HG03378 (cell line): ENCODE results near the gene ONECUT1.
A peak's percentile ranks its signal among the peaks of the same experiment; 100 is the strongest.
"Not testable (repeated sequence)": the region's sequence is repeated elsewhere in the genome, so short reads cannot be mapped to it uniquely, and the experiment has no call there.

Experiments
- ATAC-seq: cut with Tn5 transposase; IDR thresholded peaks from one replicate; pipeline ENCODE4 v1.9.1; 2021; ENCODE audit warnings: mild to moderate bottlenecking, moderate library complexity; ENCODE audit not compliant: unreplicated experiment

The ONECUT1 gene

GRCh38 chr15:52790169-52790708, at the start of gene ONECUT1:
Gene ONECUT1 (minus strand): TSS chr15:52790336. CDS start chr15:52789884, 452 bp downstream.
- peak; percentile 69 for ATAC-seq

DNA sequence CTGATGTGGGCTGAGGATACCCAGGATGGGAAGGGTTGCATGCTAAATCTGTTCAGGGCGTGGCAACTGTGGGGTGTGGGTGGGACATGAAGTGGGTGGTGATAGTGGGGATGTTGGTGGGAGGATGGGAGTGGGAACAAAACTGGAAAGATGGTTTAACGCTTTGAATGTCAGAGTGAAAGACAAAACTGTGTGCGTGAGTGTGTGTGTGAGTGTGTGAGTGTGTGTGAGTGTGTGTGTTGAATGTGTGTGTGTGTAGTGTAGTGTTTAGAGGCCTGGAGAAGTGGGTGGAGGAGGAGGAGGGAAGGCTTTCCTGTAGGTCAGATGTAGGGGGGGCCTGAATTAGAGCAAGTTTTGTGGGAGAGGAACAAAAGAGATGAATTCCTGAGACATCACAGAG, 44.2 kb upstream of the ONECUT1 start:
- ATAC-seq = no peak

DNA sequence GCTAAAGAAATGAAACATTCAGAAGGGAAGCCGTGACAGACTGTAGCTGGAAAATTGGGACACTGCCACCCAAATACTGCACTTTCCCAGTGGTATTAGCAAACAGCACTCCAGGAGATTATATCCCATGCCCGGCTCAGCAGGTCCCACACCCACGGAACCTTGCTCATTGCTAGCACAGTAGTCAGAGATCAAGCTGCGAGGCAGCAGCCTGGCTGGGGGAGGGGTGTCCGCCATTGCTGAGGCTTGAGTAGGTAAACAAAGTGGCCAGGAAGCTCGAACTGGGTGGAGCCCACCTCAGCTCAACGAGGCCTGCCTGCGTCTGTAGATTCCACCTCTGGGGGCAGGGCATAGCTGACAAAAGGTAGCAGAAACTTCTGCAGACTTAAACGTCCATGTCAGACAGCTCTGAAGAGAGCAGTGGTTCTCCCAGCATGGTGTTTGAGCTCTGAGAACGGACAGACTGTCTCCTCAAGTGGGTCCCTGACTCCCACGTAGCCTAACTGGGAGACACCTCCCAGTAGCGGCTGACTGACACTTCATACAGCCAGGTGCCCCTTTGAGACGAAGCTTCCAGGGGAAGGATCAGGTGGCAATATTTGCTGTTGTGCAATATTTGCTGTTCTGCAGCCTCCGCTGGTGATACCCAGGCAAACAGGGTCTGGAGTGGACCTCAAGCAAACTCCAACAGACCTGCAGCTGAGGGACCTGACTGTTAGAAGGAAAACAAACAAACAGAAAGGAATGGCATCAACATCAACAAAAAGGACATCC, 34.2 kb upstream of the ONECUT1 start:
- not testable (repeated sequence) for ATAC-seq

- ATAC-seq = no peak
Measured at GRCh38 chr15:52822475-52822874, 32.3 kb upstream of the ONECUT1 start.

DNA sequence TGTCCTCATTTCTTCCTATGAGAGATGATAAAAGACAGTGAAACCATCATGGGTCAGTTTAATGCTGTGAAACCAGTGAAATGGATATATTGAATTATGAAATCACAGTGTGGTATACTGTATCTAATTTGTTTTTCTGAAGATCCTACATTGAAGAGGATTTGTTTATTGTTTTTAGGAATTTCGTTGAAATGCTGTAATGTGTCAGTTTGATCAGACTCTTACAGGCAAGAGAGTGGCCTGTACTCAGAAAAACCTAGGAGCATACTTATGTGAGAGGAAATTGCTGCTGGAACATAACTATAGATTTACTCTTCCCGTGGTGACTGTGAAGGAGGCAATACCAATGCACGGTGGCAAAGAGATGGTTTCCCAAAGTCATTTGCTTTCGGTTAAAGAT, 29.1 kb upstream of the ONECUT1 start:
- no peak for ATAC-seq

- ATAC-seq = not testable (repeated sequence)
Measured at GRCh38 chr15:52815899-52816298, 25.8 kb upstream of the ONECUT1 start.

GRCh38 chr15:52808996-52809395, 18.9 kb upstream of the ONECUT1 start:
- ATAC-seq = no peak

- ATAC-seq = no peak
Measured at GRCh38 chr15:52808441-52808840, 18.3 kb upstream of the ONECUT1 start.

DNA sequence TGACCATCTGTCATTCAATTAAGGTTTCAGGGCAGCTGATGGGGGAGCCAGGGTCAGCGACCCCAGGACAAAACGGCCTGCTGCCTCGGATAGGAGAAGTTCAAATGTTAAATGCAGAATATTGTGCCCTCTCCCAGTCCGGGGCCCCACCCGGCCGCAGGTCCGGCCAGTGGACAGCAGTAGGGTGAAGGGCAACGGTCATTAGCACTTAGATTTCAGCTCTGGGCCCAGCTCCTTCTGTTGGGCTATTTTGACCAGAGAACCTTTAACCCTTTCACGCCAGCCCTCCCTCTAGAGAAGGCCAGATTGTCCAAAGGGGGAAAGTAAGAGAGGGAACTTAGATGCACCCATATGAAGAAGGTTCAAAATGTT, 16.1 kb upstream of the ONECUT1 start:
- no peak for ATAC-seq

- no peak for ATAC-seq
Measured at GRCh38 chr15:52805351-52806283, 15.5 kb upstream of the ONECUT1 start.

DNA sequence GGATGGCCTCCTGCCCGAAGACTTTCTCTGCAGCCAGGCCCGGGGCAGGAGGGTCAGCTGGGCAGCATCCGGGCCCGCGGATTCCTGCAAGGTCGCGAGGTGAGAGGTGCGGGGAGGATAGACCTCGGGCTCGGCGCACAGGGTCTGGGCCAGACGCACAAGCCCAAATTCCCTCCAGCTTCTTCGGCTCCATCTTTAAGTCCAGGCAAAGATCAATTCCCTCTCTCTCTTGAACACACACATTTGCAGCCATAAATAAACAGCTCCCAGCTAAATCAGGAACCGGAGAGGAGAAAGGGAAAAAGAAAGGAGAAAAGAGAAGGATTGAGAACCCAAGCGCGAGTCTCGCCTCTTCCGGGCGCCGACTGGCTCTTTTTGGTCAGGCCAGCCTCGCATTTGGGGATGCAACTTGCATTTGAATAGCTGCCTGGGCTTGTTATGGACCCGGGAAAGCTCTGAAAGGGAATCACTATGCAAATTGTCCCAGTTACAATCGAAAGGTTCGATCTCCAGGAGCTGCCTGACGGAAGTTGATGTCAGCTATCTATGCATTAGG, 14.5 kb upstream of the ONECUT1 start:
- ATAC-seq = no peak

DNA sequence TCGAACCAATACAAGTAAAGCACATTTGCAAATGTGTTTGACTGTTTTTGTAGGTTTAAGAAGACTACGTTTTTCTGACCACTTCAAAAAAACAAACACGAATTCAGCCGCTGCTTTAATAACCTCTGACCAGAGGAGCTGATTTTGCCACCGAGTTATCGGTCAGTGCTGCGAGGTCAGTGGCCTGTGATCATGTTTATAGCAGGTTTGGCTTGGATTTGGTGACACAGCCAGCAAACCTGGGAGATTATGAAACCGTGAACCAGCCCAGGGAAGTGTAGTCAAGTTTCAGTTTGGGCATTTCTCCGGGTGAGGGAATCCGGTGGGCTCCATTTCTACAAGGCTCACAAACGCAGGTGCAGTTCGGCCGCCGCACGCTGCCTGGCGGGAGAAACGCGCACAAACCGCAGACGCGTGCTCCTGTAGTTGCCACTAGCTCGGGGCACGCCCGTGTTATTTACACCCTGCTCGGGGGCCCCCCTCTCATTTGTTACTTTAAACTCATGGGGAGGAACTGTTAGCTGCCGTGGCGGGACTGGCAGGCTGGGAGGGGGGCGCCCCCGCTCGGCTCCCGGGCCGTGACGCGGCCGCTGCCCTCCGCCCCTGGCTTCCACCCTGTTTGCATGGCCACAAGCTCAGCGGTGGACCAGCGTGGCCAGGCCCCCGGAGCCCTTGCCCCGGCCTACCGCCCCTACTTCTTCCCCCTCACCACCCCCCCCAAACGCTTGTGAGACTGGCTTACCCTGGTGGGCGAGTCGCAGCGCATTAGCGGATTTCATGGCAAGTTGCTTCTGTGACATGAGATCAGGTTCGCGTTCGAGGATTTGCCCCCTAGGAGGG, 13.6 kb upstream of the ONECUT1 start:
- no peak for ATAC-seq

- ATAC-seq = no peak
Measured at GRCh38 chr15:52803108-52803466, 13.0 kb upstream of the ONECUT1 start.

DNA sequence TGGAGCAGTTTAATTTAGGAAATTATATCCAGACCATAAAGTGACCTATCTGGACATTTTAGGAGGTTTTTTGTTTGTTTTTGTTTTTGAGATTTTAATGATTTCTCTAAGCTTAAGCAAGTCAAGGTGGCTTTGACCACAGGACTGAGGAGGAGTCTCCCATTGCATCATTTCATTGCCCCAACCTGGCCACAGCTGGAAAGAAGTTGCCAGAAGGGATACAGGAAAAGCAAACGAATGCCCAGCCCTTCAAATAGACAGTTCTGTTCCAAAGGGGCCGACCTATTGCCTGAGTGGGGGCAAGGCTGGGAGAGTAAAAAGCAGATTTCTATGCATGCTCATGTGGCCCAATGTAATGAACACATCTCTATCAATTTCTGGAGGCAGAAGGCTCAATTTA, 12.0 kb upstream of the ONECUT1 start:
- ATAC-seq = no peak

DNA sequence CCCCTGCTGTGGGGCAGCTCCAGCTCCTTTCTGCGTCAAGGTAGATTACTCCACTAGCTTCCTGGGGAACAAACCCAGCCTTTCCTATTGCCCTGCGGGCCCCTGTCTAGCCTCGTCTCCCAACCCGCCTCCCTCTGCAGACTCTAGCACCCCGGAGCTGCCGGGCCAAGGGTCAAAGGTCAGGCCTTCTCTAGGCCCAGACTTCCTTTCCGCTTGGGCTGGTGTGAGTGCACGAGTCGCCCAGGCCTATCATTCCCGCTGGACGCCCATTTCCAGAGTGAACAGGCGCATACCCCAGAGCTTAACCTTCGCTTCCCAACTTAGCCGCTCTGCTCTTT, 11.6 kb upstream of the ONECUT1 start:
- ATAC-seq = no peak

DNA sequence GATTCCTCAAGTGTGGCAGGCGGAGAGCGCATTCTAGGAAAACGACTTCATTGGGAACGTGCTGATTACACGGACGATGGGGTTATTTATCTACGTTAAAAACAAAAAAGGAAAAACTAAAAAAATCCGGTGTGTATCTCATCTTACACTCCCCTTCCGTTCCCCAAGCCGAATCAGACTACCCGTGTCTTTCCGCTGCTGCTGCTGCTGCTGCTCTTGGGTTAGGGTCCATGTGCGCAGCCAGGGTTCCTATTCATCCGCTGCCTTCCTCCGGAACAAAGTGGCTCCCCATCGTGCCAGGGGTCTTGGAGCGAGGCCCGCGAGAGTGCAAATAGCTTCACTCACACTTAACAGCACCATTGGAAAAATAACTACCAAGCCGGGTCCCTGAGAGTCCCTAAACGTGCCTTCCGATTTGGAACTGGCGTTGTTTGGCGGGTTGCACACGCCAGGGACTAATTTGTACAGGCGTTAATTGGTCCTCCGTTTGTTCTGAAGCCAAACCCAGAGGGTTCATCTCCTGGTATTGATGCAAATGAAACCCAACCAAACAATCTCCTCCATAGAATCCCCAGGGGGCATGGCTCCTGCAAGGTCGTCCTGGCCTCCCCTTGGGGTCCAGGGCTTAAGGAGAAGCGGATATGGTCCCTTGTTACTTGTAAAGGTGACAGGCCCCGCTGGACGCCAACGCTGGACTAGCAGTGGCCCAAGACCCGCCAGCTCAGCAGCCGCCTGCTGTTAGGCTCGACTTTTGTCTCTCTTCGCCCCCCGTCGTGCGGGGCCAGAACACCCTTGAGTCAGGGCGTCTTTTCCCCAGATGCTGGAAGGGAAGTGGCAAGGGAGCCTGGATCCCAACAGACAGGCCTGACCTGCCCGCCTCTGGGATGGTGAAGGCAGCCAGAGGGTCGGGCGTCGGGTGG, 11.0 kb upstream of the ONECUT1 start:
- no peak for ATAC-seq

DNA sequence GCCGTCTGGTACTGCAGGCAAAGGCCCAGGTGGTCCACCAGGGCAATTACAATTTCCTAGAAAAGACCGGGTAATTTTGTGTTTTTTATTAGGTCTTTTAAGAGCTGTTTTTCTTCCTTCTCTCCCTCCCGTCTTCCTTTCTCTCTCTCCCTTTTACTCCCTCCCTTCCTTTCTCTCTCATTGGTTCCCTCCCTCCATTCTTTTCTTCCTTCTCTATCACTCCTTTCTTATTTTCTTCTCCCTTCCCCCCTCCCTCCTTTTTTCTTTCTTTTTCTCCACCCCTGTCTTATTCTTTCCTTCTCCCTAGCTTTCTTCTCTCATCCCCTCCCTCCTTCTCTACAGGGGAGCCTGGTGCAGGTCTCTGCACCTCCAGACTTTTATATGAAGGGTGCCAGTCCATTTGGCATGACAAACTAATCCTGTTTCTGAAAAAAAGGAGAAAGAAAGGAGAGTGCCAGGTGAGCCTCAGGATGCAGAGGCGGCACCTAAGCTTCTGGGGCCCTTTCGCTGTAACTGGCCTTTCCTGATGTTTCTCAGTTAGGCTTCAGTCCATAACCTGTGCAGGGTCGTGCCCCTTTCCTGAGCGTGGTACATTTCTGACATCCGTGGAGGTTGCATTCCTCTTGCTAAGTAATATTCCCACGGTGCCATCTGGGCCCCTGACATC, 9.1 kb upstream of the ONECUT1 start:
- ATAC-seq = no peak

- ATAC-seq = no peak
Measured at GRCh38 chr15:52798529-52799101, 8.5 kb upstream of the ONECUT1 start.
